GM19099 (cell line): ENCODE results near the gene ELOVL1.

Source experiments
- POLR2A ChIP-seq: IDR thresholded peaks from 3 replicates; pipeline ENCODE4 v1.6.1; 2011; ENCODE audit warnings: low read depth; ENCODE audit not compliant: insufficient read length; ENCODE audit errors: extremely low read depth

ELOVL1 gene

DNA sequence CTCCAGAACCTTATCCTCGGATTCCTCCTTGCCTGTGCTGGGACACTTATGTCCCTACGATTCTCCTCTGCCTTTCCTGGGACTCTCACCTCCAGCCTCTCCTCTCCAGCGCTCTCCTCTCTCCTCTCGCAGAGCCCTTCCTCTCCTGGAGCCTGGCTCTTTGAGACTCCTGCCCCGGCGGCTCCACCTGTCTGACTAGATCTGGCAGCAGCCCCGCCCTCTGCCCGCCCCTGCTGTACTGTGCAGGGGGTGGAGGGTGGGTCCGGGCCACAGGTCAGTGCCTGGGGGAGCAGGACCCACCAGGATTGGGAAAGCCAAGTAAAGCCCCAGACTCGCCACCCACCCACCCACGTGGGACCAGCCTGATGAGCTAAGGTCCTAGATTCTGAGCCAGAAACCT, 1.6 kb downstream of the ELOVL1 start:
- TF ChIP-seq POLR2A = no peak

DNA sequence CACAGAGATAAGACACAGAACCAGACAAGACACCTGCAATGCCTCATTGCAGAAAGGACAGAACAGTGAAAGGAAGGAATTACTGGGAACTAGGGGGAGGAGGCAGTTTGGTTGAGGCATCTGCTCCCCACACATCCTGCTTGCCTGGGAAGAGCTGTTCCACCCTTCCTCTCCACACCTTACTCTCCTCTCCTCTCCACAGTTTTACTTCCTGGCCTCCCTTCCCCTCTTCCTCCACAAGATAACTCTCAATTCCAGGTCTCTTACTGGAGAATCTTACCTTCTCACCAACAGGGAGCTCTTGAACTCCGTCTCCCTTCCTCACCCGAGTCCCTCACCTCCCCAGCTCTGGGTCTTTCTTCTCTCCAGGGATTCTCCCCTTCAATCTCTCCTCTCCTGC, 2.1 kb downstream of the ELOVL1 start:
- TF ChIP-seq POLR2A = no peak

DNA sequence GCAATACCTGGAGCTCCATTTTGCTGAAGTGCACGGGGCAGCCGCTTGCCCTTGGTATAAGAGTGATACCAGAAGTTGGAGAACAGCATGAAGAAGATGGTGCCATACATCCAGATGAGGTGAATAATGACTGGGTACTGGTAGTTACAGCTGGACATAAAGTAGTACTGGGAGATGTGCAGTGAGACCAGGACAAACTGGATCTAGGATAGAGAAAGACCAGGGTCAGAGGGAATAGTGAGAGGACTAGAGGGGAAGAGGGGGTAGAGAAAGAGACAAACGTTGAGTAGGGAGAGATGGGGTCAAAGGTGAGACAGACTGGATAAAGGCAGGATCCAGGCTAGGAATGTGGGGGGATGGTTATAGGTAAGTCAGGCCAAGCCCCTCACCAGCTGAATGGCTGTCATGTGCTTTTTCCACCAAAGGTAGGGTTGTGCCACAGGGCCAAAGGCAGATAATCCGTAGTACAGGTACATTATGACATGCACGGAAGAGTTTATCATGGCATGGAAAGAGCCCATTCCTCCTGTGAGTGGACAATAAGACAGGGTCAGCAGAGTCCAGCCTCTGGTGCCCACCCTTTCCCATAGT, 3.8 kb downstream of the ELOVL1 start:
- TF ChIP-seq POLR2A = peak; percentile 17

DNA sequence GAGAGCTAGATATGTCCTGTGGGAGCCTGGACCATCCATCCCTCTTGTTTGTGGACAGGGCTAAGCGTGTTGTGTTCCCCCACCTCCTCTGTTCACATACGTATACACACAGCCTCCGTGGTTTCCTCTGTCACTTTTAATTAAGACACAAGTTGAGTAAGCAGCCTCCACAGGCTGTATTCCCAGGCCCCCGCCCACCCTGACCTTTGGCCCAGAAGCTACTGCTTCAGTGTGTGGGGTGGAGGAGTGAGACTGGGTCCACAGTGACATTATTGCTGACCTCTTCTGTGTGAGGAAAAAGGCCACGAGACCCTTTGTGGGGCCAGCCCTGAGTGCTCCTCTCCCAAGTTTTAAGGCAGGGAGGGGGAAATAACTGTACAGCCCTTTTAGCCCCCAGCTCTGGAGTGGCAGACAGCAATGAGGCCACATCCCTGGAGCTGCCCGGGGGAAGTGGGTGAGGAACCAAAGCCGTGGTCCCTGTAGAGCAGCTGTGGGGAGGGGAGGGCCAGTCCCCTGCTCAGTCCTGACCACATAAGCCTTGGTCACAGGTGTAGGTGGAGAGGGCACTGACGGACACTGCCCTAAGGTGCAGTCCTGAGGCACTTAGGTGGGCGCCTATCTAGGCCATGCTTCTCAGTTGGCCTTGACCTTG, 4.4 kb downstream of the ELOVL1 start:
- peak; percentile 33 for TF ChIP-seq POLR2A

DNA sequence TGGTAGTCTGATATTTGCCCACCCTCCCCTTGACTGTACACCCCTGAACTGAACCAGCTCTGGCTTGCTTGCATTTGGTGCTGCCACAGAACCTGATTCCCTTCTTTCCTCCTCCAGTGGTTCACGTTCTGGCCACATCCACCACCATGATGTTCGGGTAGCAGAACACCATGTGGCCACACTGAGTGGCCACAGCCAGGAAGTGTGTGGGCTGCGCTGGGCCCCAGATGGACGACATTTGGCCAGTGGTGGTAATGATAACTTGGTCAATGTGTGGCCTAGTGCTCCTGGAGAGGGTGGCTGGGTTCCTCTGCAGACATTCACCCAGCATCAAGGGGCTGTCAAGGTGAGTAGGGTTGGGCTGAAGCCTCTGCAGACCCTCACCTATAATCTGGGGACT, 7.2 kb downstream of the ELOVL1 start:
- no peak for TF ChIP-seq POLR2A

DNA sequence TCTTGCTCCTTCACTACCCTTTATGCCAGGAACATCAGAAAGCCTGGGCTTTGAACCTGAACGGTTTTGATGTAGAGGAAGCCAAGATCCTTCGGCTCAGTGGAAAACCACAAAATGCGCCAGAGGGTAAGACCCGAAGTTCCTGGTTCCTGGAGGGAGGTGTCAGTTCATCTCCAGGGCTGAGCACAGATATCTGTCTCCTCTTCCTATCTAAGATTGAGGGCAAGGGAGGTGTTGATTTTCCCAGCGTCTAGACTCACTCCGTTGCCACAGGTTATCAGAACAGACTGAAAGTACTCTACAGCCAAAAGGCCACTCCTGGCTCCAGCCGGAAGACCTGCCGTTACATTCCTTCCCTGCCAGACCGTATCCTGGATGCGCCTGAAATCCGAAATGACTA, 8.1 kb downstream of the ELOVL1 start:
- no peak for TF ChIP-seq POLR2A

DNA sequence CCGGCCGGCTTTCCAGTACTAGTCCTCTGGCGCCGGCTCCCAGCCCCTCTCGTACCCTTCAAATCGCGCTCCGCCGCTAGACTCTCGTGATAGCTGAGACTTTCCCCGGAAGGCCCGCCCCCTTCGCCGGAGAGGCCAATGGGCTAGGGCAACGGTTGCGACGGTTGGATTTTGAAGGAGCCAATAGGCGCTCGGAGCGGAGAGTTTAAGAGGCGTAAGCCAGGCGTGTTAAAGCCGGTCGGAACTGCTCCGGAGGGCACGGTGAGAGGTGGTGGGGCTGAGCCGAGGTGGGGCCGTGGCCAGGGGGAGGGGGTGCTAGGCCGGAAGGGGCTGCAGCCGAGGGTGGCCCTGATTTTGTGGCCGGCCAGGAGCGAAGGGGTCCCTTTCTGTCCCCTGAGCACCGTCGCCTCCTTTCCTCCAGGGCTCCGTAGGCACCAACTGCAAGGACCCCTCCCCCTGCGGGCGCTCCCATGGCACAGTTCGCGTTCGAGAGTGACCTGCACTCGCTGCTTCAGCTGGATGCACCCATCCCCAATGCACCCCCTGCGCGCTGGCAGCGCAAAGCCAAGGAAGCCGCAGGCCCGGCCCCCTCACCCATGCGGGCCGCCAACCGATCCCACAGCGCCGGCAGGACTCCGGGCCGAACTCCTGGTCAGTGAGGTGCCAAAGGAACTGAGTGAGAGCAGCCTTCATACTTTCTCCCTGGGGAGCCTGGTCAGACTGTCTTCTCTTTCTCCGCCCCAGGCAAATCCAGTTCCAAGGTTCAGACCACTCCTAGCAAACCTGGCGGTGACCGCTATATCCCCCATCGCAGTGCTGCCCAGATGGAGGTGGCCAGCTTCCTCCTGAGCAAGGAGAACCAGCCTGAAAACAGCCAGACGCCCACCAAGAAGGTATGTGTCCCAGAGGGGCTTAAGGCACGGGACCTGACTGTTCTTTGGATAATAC, 8.8 kb downstream of the ELOVL1 start, which contains the start of gene CDC20:
TSS of gene CDC20 (plus strand) at position 236 of the 948 bp plus-strand sequence. CDS start at position 471, 235 bp downstream.
- TF ChIP-seq POLR2A = peak; percentile 87

DNA sequence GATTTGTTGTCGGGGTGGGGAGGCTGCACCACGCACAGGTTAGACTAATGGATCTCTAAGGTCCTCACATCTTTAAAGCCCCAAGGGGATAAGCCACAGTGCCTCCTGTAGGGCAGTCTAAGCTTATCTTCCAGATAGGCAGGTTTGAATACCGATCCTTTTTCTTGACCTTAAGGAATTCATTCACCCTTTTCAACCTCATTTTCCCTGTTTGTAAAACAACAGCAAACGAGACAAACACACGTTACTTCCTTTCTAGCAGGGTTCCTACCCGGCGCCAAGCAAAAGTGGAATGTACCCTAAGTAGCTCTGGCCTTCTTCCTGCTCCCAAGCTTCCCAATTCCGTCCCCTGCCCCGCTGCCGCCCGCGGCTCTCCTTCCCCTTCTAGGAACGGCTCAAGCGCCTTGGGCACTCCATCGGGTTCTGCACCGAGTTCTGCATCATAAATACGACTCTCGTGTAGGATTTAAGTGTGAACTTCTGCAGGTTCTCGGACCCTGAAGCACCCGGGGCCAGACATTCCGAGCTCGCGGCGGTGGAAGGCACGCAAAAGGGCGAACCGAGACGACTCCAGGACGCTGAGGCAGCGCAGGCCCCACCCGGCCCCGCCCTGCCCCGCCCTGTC, 9.6 kb downstream of the ELOVL1 start:
- TF ChIP-seq POLR2A = peak; percentile 63

DNA sequence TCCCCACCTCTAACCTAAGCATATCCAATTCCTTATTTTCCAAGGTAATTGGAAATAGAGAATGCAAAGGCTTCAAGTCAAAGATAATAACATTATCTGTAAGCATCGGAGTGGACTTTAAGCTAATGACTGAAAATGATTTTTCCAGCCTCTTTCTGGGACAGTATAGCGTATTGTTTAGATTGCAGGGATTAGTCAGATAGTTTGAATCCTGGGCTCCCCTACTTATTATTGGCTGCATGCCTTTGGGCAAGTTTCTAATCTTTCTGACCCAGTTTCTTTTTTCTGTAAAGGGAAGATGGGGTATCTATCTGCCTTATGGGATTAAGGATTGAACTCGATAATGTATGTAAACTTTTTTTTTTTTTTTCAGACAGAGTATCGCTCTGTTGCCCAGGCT, 10.6 kb downstream of the ELOVL1 start:
- no peak for TF ChIP-seq POLR2A

DNA sequence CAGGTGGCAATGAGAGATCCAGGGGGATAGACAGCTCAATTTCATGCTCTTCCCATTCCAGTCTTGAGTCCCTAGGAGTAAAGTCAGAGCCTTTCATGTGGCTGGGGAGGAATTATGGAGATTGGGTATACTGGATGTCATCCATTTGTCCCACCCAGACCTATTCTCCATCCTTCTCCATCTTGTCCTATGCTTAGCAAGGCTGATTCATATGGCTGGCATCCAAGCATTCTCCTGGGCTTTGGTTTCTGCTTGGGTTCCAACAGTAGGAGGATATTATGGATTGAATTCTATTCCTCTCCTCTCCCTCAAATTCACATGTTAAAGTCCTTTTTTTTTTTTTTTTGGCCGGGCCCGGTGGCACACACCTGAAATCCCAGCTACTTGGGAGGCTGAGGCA, 12.9 kb downstream of the ELOVL1 start:
- no peak for TF ChIP-seq POLR2A

DNA sequence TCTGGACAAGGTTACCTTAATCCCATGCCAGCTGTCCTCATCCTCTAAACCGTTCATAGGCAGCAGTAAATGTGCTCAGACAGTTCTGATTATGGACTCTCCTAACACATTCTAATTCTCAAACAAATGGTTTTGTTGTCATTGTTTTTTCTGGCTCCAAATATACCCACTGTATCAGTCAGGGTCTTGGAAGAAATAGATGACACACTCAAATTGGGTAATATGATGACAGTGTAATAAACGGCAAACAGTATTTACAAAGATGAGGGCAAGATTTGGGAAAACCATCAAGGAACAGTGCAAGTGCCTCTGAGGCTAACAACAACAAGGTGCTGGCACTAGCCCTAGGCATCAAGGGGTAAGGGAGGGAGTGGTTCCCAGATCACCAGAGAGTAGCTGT, 13.3 kb downstream of the ELOVL1 start:
- no peak for TF ChIP-seq POLR2A

DNA sequence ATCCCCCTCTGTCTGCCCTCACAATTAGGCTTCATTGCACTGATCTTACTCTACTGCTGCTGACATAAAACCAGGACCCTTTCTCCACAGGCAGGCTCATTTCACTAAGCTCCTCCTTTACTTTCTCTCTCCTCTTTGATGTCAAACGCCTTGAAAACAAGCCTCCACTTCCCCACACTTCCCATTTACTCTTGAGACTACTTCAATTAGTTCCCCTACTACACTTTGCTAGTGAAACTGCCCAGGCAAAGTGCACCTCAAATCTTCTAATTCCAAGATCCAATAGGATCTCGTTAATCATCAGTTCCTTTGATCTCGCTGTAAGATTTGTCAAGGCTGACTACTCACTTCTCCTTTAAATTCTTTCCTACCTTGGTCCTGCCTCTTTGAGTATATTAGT, 14.9 kb downstream of the ELOVL1 start:
- TF ChIP-seq POLR2A = no peak

DNA sequence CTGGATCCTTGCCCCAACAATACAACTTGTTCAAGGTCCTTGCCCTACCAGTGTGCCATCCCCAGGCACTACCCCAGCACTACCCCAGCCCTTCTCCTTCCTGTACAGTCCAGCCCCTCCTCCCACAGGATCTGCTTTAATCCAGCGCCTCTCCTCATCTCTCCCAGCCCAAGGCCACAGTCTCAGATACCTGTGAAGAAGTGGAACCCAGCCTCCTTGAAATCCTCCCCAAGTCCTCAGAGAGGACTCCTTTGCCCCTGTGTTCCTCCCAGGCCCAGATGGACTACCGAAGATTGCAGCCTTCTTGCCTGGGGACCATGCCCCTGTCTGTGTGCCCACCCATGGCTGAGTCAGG, 15.5 kb downstream of the ELOVL1 start:
- no peak for TF ChIP-seq POLR2A

DNA sequence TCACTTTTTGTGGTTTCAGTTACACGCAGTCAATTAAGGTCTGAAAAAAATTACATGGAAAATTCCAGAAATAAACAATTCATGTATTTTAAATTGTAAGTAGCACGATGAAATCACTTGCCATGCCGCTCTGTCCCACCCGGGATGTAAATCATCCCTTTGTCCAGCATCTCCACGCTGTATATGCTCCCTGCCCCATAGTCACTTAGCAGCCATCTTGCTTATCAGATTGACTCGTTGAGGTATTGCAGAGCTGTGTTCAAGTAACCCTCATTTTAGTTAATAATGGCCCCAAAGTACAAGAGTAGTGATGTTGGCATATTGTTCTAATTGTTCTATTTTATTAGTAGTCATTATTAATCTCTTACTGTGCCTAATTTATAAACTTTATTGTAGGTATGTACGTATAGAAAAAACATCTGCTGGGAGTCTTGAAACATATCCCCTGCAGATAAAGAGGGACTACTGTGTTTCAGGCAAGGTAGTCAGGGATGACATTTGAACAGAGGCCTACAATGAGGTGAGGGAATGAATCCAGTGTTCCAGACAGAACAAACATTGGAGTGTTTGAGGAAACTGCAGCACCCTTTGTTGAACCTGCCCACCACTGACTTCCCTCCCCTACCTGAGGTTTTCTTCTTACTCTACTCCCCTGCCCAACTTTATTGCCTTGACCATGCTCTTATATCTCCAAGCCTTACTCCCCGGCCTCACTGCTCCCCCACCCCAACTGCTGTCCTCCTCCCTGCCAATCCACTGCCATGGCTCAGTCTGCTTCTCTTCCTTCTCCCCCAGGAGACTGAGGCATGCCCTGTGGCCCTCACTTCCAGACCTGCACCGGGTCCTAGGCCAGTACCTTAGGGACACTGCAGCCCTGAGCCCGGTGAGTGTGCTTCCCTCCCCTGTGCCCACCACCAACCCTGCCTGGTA, 16.1 kb downstream of the ELOVL1 start:
- TF ChIP-seq POLR2A = no peak

DNA sequence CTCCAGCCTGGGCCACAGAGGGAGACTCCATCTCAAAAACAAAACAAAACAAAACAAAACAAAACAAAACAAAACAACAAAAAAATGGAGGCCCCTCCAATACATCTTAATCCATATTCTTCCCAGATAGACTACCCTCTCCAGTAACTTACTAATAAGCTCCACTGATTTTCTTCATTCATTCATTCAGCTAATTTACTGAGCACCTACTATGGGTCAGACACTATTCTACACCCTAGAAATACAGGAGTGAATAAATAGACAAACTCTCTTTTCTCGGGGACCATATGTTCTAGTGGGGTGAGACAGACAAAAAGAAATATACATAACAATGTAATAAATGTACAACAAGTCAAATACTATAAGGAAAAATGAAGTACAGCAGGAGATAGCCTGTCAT, 16.8 kb downstream of the ELOVL1 start:
- no peak for TF ChIP-seq POLR2A
